GM18517 (cell line): Measurements from ENCODE around the gene D2HGDH.
"Not testable (repeated sequence)": the region's sequence is repeated elsewhere in the genome, so short reads cannot be mapped to it uniquely, and the experiment has no call there.

Experiments used
- ATAC-seq: cut with Tn5 transposase; IDR thresholded peaks from one replicate; pipeline ENCODE4 v1.9.1; 2021; ENCODE audit warnings: mild to moderate bottlenecking, moderate library complexity; ENCODE audit not compliant: unreplicated experiment

D2HGDH gene

DNA sequence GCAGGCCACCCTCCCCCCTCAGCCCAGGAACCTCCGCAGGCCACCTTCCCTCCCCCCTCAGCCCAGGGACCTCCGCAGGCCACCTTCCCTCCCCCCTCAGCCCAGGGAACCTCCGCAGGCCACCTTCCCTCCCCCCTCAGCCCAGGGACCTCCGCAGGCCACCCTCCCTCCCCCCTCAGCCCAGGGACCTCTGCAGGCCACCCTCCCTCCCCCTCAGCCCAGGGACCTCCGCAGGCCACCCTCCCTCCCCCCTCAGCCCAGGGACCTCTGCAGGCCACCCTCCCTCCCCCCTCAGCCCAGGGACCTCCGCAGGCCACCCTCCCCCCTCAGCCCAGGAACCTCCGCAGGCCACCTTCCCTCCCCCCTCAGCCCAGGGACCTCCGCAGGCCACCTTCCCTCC lies 71.8 kb downstream of the D2HGDH start:
- not testable (repeated sequence) for ATAC-seq

DNA sequence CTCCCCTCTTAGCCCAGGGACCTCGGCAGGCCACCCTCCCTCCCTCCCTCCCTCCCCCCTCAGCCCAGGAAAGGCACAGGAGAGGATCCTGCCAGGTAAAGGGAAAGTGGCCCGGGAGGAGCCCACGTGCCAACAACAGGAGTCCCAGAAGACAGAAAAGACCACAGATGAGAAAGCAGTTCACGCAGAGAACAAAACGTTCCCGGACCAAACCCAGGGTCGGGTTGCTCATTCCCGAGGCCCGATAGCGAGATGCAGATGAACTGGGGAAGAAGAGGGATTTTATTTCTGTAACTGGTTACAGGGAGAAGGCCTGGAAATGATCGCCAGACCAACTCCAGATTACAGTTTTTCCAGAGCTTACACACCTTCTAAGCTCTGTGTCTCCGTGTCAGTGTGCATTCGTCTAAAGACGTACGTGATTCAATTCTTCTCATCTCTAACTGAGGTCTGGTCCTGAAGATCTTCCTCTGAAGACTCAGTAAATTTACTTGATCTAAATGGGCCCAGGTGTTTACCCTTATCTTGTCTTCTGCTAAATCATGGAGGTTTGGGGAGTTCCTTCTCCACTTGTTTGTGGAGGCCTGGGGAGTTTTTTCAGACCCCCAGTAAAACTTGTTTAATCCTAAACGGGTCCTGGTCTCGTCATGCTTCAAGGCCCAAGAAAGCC lies 73.8 kb downstream of the D2HGDH start:
- no peak for ATAC-seq

DNA sequence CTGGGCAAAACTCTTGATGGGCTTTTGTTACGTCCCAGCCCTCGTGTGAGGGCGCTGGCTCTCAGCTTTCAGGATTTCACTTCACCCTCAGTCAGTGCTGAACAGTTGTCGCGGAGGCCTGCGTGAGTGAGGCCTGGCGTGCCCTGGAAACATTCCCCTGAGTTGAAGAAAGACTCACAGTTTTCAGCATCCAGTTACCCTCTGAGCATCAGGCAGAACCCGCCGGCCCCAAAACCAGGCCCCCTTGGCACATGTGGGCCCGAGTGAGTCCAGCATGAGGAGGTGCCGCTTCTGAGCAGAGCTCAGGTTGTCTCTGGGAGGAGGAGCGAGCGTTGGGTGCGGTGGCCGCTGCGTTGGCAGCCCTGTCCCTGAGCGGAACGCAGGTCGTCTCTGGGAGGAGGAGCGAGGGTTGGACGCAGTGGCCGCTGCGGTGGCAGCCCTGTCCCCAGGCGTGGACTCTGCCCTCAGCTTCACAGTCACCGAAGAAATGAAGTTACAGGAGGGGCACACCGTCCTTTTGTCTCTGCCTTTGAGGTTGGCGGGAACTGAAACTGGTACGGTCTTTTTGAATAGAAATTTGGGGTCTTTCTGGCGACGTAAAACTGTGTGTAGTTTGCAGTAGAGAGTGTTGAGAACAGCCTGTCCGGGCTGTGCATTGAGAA lies 74.4 kb downstream of the D2HGDH start, which contains the start of gene NEU4:
NEU4 (plus strand) TSS at position 473 of the 662 bp plus-strand sequence. CDS start 5,292 bp downstream, outside the sequence.
- no peak for ATAC-seq

DNA sequence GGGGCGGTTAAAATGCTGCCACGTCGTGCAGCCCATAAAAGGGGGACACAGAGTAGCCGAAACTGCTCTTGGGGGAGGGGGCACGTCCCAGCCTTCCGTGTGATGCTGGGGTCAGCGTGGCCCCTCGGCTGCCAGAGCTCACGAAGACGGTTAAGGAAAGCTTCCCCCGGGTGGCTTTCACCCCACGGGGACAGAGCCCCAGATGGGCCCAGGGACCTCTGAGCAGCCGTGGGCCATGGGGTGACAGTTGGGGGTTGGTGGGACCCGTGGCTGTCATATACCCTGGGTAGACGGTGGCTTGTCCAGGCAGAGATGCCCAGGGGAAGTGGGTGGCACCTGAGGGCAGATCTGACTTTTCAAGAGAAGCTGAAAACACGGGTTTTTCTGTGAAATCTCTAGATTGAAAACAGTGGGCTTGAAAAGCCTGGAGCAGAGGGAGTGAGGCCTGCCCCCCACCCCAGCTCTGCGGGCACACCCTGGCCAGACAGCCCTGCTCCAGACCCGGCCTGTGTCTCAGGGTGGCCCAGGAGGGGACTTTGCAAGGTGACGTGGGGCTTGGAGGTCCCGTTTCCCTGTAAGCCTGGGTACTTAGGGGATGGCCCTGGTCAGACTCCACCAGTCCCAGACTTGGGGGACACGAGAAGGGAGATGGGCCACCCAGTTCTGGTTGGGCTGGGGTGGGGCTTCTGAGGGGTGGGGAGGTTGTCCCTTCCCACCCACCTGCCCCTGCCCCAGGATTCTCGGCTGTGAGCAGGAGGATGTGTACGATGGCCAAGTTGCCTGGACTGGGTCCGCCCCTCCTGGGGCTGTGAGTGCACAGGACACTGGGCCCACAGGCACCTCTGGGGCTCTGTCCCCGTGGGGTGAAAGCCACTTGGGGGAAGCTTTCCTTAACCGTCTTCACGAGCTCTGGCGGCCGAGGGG lies 75.2 kb downstream of the D2HGDH start:
- ATAC-seq, result no peak

DNA sequence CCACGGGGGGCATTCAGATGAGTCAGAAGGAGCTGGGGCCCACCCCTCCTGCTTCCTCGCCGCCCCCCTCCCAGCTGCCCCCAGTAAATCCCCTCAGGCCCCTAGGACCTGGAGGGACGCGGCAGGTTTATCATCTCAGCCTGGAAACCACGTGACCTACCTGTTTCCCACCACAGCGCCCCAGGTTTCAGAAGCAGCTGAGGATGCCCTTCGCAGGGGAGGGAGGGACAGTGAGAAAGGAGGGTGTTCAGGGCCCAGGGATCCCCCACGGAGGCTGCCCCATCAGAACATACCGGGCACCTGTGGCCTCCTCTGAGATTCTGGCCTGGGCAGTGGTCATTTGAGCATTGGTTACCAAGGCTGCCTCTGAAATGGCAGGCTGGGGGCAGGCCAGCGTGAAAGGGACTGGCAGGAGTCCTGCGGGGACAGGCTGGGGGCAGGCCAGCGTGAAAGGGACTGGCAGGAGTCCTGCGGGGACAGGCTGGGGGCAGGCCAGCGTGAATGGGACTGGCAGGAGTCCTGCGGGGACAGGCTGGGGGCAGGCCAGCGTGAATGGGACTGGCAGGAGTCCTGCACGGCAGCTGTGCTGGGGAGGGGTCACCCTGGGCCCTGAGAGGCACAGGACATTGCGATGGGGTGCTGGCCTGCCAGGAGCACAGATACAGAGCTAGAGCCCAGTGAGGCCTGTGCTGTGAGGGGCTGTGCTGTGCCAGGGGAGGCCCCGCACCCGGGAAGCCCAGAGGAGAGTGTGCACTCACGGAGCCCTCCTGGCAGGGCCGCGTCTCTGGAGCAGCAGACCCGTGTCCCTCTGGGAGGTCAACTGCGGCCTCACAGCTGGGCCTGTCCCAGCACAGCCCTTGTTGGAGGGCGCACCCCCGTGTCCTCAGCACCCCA lies 76.1 kb downstream of the D2HGDH start:
- no peak for ATAC-seq

DNA sequence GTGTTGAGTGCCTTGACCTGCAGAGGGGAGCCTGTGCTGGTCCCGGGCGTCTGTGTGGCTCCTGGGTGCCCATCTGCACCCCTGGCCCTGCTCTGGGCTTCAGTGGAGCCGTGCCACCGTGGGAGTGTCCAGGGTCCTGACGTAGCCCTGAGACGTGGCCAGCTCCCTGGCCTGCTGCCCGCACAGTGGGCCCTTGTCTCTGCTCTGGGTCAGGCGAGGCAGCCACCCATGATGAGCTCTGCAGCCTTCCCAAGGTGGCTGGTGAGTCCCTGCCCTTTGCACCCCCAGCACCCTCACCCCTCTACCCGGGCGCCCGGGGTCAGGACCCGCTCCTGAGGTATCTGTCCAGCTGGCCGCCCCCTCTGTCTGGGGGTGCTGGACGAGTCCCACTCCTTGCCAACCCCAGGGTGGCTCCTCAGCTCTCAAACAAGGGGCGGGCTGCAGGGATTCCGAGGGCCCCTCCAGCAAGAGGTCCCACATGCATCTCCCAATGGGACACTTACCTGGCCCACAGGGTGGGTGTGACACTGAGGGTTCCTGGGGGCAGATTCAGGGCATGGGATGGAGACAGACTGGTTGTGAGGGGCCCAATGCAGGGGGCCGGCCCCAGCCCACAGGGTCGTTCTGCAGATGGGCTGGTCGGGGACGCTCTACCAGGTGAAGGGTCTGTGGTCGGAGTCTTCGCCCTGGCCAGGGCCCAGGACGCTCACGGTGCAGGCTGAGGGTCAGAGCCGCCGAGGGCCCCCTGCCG lies 76.9 kb downstream of the D2HGDH start:
- ATAC-seq, result no peak

DNA sequence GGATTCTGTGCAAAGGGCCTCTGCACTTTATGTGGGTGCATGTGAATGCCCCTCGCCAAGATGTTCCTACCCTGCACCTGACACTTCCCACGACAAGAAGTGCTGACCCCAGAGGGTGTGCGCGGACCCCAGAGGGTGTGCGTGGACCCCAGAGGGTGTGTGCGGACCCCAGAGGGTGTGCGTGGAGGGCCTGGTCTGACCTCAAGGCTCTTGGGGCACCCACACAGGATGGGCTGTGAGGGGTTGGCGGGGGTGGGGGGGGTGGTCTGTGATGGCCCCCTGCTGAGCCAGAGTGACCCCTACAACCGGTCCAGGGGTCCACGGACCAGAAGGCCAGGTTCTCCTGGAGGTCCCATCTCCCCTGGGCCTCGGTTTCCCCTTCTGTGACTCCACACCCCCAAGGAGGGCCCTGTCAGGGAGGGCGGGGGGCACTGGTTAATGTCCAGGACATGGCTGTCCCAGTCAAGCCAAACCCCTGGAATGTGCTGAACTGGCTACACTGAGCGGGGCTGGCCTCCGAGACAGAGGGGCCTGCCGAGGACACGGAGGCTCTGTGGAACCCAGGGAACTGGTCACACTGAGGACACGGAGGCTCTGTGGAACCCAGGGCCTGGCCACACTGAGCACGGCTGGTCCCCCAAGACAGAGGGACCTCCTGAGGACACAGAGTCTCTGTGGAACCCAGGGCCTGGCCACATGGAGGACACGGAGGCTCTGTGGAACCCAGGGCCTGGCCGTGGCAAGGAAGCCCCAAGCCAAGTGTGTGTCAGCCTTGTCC lies 77.7 kb downstream of the D2HGDH start:
- no peak for ATAC-seq

DNA sequence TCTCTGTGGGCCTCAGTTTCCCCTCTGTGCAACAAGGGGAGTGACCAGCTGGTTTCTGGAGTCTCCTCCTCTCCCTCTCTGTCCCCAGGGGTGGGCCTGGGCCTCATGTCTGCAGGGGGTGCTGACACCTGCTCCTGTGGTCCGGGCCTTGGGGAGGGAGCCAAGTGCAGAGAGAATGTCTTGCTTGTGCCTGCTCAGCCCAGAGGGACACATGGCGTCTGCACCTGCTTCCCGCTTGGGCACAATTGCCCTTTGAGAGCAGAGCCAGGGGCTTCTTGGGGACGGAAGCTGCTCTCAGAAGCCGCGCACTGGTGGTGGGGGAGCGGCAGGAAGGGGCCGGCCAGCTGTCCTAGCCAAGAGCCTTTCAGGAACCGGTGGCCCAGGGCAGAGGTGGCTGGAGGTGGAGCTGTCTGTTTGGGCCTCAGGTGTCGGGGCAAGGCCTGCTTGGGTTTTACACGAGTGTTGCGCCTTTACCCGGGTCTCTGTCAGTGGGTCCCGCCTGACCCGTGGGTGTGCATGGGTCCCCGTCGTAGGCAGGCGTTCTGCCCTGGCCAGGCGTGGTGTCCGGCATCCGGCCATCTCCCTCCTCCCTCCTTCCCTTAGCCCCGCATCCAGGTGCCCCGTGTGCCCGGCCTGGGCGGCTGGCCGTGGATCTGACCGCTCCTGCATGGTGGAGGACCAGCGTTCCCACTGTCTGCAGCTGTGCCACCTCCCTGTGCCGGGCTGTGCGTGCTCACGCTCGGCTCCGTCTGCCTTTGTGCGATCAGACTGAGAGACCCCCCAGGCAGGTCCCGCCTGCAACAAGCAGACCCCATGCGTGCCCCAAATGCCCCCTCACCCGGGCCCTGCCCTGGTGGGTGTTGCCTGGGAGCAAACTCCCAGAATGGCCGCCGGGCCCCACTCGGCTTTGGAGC lies 78.6 kb downstream of the D2HGDH start:
- ATAC-seq, result no peak

DNA sequence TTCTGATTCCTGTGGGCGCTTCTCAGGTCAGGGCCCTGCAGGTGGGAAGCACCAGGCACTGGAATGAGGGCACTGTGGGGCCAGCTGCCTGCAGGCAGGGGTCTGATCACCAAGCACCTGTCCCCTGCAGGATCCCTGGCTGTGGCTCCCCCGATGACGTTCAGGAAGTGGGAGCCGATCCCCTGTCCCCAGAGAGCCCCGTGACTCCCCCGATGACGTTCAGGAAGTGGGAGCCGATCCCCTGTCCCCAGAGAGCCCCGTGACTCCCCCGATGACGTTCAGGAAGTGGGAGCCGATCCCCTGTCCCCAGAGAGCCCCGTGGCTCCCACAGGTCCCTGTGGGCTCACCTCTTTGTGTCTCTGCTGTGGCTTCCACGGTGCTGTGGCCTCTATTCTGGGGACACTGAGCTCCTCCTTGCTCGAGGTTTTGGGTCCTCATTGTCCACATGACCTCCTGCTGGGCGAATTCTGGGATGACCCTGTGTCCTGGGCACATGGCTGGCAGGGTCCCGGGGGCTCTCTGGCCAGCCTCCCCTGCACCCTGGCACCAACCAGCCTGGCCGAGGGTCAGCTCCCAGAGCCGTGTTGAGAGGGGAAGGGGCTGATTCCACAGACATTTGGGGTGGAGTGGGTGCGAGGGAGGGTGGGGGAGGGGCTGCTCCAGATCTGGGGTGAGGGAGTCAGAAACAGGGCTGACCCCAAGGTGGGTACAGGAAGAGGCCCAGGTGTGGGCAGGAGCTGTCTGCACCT lies 79.4 kb downstream of the D2HGDH start:
- ATAC-seq, result no peak

DNA sequence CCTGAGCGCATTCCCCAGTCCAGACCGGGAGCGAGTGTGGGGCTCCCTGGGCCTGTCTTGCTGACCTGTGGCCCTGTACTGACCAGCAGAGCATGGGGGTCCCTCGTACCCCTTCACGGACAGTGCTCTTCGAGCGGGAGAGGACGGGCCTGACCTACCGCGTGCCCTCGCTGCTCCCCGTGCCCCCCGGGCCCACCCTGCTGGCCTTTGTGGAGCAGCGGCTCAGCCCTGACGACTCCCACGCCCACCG lies 79.9 kb downstream of the D2HGDH start:
- ATAC-seq, result no peak

DNA sequence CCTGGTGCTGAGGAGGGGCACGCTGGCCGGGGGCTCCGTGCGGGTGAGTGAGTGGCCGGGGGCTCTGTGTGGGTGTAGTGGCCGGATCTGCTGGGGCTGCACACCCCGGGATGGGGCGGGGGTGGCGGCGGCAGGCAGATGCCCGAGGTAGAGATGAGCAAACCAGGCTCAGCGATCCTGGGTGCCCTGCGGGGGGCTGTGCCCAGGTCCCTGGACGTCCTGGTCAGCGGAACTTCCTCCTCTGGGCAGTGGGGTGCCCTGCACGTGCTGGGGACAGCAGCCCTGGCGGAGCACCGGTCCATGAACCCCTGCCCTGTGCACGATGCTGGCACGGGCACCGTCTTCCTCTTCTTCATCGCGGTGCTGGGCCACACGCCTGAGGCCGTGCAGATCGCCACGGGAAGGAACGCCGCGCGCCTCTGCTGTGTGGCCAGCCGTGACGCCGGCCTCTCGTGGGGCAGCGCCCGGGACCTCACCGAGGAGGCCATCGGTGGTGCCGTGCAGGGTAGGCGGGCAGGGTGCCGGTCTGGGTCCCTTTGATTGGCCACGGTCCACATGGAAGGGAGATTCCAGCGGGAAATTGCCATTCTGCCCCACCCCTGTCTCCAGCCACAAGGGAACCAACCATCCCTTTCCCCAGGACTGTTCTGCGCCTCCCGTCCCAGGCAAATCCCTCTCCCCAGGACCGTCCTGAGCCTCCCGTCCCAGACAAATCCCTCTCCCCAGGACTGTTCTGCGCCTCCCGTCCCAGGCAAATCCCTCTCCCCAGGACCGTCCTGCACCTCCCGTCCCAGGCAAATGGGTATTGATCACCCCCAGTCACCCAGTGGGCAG lies 80.4 kb downstream of the D2HGDH start:
- ATAC-seq, result no peak

DNA sequence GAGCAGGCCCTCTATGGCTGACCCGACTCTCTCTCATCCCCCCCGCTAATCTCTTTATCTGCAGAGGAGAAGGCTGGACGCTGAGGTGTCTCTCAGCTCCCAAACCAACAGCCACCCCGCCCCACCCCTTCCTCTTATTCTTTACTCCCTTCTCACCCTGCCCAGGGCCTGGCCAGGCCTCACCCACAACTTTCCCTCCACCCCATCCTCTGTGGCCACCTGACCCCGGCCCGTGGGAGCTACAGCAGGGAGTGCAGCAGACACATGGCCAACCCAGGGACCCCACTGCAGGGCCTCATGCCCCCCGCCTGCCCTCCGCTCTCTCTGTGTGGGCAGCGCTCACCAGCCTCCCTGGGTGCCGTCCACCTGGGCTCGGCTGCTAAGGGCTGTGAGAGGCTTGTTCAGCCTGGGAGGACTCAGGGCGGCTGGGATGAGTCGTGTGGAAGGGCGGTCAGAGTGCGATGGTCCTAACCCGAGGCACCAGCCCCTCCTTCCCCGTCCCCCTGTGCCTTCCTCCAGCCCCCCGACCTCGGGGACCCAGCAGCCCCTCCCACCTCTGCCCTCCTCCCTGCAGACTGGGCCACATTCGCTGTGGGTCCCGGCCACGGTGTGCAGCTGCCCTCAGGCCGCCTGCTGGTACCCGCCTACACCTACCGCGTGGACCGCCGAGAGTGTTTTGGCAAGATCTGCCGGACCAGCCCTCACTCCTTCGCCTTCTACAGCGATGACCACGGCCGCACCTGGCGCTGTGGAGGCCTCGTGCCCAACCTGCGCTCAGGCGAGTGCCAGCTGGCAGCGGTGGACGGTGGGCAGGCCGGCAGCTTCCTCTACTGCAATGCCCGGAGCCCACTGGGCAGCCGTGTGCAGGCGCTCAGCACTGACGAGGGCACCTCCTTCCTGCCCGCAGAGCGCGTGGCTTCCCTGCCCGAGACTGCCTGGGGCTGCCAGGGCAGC lies 81.3 kb downstream of the D2HGDH start:
- ATAC-seq, result no peak

DNA sequence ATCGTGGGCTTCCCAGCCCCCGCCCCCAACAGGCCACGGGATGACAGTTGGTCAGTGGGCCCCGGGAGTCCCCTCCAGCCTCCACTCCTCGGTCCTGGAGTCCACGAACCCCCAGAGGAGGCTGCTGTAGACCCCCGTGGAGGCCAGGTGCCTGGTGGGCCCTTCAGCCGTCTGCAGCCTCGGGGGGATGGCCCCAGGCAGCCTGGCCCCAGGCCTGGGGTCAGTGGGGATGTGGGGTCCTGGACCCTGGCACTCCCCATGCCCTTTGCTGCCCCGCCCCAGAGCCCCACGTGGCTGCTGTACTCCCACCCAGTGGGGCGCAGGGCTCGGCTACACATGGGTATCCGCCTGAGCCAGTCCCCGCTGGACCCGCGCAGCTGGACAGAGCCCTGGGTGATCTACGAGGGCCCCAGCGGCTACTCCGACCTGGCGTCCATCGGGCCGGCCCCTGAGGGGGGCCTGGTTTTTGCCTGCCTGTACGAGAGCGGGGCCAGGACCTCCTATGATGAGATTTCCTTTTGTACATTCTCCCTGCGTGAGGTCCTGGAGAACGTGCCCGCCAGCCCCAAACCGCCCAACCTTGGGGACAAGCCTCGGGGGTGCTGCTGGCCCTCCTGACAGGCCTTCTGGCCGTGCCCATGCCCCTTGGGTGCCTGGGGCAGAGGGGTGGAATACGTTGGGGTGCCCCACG lies 82.1 kb downstream of the D2HGDH start:
- no peak for ATAC-seq

DNA sequence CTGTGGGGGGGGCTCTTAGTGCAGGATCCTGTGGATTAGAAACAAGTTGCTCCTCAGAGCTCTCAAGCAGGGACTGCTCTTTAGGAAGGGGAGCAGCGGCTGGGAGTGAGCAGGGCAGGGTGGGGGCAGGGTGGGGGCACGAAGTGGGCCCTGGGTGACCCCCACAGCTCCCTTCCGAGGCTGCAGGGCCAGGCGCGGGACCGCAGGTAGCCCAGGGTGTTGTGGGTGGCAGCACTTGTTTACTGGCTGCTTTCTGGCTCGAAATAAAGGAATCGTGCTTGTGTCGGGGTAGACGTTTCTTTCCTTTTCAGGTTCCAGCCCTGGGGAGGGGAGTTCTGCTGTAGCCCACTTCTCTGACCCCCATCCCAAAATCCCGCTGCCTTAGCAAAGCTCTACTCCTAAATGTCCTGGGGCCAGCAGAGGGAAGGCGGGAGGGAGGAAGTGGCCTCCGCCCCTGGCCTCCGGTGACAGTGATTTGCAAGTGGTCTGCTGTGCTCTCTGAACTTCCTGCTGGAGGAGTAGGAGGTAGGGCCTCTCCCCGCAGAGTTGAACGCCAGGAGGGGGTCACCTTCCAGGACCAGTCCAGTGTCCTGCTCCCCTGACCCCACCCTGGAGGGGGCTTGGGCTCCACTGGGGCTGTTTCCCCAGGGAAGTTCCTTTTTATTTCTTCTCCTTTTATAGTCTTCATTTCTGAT lies 82.8 kb downstream of the D2HGDH start:
- ATAC-seq, result no peak
